Skeletal muscle tissue (tissue), 4 donors: ENCODE data around the gene CELF6. TPM values are rescaled to one million over a fixed set of nuclear protein-coding genes. Genes with fewer than 3 reads are reported as not detected.
A peak's percentile ranks its signal among the peaks of the same experiment; 100 is the strongest.

Experiments used
- H3K27ac ChIP-seq: one replicate; pipeline ENCODE4 v1.7.0; 2013; ENCODE audit warnings: mild to moderate bottlenecking, low read depth, low read length, inconsistent platforms
- H3K27me3 ChIP-seq, 3 donors: one replicate each; pipeline ENCODE4 v1.7.0; 2013; ENCODE audit warnings: low read length in 3 of 3; ENCODE audit not compliant: control insufficient read depth in 3 of 3, insufficient read depth in 3 of 3
- H3K36me3 ChIP-seq, 3 donors: one replicate each; pipeline ENCODE4 v1.7.0; 2013; ENCODE audit warnings: low read length in 3 of 3; ENCODE audit not compliant: control insufficient read depth in 3 of 3, insufficient read depth in 3 of 3
- H3K4me1 ChIP-seq, 3 donors: one replicate each; pipeline ENCODE4 v1.7.0; 2013; ENCODE audit warnings: low read length in 3 of 3, mild to moderate bottlenecking in 3 of 3; ENCODE audit not compliant: control insufficient read depth in 3 of 3, insufficient read depth in 3 of 3
- H3K4me3 ChIP-seq, 3 donors: one replicate each; pipeline ENCODE4 v1.7.0; 2013; ENCODE audit warnings: low read length in 3 of 3
- H3K9ac ChIP-seq, 3 donors: one replicate each; pipeline ENCODE4 v1.7.0; 2013; ENCODE audit warnings: low read length in 3 of 3, mild to moderate bottlenecking in 3 of 3, moderate library complexity in 2 of 3, low read depth in 1 of 3
- H3K9me3 ChIP-seq, 3 donors: one replicate each; pipeline ENCODE4 v1.7.0; 2013; ENCODE audit warnings: low read length in 3 of 3; ENCODE audit not compliant: control insufficient read depth in 3 of 3
- total RNA-seq: library from RNA; depleted of rRNA; stranded (reverse); fragments of >200 nt; gene quantifications from one replicate; pipeline ENCODE4 v1.2.3, GENCODE V29; 2014
- donor health status: Osteomylitis.

The CELF6 gene
- total RNA-seq, 1 donor from 2014 or later, result 1.0 TPM

DNA sequence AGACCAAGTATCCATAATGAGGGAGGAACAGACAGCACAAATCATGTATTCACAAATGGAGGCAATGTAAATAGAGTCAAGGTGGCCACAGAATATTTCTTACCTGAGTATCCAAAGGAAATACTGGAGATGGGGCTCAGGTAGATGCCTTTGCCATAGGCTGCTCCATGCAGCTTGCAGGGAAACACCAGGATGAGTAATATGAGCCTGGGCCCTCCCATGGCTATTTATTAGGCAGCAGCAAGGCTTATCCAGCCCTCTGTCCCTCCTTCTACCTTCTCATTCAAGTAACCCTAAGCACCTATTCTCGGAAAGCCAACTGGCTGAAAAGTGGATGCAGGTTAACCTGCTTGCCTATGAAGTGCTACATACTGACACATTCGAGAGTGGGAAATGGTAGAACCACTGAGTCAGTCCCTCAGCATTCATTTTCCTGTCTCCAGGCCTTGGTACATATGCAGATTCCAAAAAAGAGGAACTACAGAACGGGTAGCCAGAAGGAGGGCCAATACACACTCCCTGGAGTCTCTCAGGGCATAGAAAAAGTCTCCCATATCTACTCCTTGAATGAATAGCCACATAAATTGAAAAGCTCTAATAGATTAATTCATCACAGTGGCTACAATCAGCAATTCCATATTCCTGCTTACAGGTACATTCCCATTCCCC, 70.7 kb downstream of the CELF6 start:
- no peaks in the 10 kb centered on the region for H3K27me3 ChIP-seq
- H3K9me3 ChIP-seq, result no peaks in the 10 kb centered on the region
- no peak overlapping the region for H3K9ac ChIP-seq
- H3K36me3 ChIP-seq, result peaks cover 34 to 59% (median 56%) of the 10 kb centered on the region in 3 donors
- H3K4me3 ChIP-seq, result no peak overlapping the region
- H3K27ac ChIP-seq, result no peak overlapping the region
- H3K4me1 ChIP-seq, result no peaks in the 10 kb centered on the region

DNA sequence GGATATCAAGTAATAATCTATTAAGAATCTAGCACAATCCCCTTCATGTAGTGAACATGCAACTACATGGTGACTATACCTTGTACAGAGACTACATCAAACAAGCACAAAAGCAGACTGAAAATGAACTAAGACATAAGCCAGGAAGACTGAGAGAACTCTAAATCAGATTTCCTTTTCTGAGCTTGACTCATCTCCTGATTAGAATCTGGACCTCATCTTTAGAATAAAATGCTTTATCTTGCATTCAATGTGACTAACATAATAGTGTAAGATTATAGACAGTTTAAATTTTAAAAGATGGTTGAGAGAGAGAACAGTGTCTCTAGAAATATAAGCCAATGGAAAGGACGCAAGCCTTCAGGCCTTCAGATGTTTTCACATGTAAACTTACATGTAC, 71.4 kb downstream of the CELF6 start:
- Histone ChIP-seq H3K9ac (no peak overlapping the region), H3K27ac (no peak overlapping the region), H3K9me3 (no peaks in the 10 kb centered on the region), H3K4me3 (no peak overlapping the region), H3K27me3 (no peaks in the 10 kb centered on the region), H3K4me1 (no peaks in the 10 kb centered on the region), H3K36me3 (peaks cover 27 to 55% (median 54%) of the 10 kb centered on the region in 3 donors)

DNA sequence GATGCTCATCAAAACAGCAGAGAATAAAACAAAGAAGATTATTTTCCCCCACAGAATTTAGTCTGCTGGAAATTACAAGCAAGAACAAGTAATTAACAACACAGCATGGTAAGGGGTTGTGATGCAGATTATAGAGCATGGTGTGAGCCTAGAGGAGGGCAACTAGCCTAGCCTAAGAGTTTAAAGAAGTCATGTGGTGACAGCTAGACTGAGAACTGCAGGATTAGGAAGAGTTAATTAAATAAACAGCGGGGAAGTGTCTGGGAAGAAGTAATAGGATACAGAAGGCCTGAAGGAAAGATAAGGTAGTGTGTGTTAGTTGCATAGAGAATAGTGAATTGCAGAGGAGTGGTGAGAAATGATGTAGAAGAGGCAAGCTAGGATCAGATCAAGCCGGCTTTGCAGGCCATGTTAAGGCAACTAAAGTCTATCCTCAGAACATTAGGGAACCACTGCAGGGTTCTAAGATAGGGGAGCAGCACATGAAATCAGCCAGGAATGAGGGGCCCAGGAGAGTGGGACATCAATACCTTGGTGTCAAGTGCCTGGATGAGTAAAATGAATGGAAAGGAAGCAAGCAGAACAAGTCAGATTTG, 77.1 kb downstream of the CELF6 start:
- Histone ChIP-seq H3K27me3 (no peaks in the 10 kb centered on the region), H3K27ac (no peak overlapping the region), H3K9ac (no peak overlapping the region), H3K4me3 (no peak overlapping the region), H3K36me3 (peaks cover 20 to 48% (median 40%) of the 10 kb centered on the region in 3 donors), H3K4me1 (peaks cover 0 to 2% (median 0%) of the 10 kb centered on the region in 3 donors), H3K9me3 (no peaks in the 10 kb centered on the region)

DNA sequence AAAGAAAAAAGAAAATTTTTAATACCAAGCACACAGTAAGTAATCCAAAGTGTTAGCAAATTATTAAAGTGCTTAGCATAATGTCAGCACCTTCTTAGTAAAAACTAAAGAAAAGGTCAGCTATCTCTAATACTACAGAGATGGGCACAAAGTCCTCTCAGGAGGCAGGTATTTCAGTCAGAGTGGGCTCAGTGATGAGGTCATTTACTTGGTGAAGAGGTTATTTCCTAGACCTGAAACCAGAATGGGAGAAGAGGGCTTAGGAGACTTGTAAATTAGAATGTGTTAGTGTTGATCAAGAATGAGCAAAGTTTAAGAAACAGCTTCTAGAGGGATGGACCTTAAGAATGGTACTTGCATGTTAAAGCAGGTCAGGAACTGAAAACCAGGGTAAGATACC, 80.3 kb downstream of the CELF6 start:
- peaks cover 0 to 12% (median 0%) of the 10 kb centered on the region in 3 donors for H3K4me1 ChIP-seq
- no peaks in the 10 kb centered on the region for H3K9me3 ChIP-seq
- no peak overlapping the region for H3K9ac ChIP-seq
- H3K27me3 ChIP-seq, result no peaks in the 10 kb centered on the region
- no peak overlapping the region for H3K27ac ChIP-seq
- H3K36me3 ChIP-seq, result peaks cover 20 to 41% (median 38%) of the 10 kb centered on the region in 3 donors
- no peak overlapping the region for H3K4me3 ChIP-seq

DNA sequence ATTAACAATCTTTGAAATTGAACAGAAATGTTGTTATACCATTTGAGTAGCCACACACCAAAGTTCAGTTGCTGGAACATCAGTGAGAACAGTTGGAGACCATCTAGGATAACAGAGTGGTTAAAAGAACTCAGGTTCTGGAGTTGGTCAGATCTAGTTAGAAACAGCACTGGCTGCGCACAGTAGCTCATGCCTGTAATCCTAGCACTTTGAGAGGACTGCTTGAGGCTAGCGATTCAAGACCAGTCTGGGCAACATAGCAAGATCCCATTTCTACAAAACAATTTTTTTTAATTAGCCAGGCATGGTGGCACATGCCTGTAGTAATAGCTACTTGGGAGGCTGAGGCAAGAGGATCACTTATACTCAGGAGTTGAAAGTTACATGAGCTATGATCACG, 81.4 kb downstream of the CELF6 start:
- no peaks in the 10 kb centered on the region for H3K9me3 ChIP-seq
- H3K4me1 ChIP-seq, result peaks cover 0 to 12% (median 0%) of the 10 kb centered on the region in 3 donors
- peaks cover 20 to 35% (median 29%) of the 10 kb centered on the region in 3 donors for H3K36me3 ChIP-seq
- no peak overlapping the region for H3K27ac ChIP-seq
- H3K27me3 ChIP-seq, result no peaks in the 10 kb centered on the region
- no peak overlapping the region for H3K4me3 ChIP-seq
- H3K9ac ChIP-seq, result no peak overlapping the region

DNA sequence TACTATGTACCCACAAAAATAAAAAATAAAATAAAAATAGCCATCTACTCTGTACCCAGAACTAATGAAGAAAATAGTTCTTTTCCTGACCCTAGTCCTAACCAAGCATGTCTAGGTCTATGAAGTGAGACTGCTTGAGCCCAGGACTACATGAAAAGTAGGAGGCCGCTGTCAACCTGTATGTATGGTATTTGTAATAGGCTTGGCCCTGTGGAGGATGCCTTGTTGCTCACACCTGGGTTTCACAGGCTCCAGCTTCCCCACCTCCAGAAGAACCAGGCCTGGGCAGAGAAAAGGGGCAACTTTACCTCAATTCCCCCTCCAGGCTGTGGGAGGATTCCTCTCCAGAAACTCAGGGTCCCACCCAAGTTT, 82.1 kb downstream of the CELF6 start:
- H3K27ac ChIP-seq, result peak overlapping the region; percentile 48
- H3K4me3 ChIP-seq, result no peak overlapping the region
- peaks cover 0 to 14% (median 0%) of the 10 kb centered on the region in 3 donors for H3K4me1 ChIP-seq
- peak overlapping the region in 2 of 3 donors; percentile 17 to 29 for H3K9ac ChIP-seq
- no peaks in the 10 kb centered on the region for H3K9me3 ChIP-seq
- H3K27me3 ChIP-seq, result no peaks in the 10 kb centered on the region
- peaks cover 18 to 30% (median 29%) of the 10 kb centered on the region in 3 donors for H3K36me3 ChIP-seq

DNA sequence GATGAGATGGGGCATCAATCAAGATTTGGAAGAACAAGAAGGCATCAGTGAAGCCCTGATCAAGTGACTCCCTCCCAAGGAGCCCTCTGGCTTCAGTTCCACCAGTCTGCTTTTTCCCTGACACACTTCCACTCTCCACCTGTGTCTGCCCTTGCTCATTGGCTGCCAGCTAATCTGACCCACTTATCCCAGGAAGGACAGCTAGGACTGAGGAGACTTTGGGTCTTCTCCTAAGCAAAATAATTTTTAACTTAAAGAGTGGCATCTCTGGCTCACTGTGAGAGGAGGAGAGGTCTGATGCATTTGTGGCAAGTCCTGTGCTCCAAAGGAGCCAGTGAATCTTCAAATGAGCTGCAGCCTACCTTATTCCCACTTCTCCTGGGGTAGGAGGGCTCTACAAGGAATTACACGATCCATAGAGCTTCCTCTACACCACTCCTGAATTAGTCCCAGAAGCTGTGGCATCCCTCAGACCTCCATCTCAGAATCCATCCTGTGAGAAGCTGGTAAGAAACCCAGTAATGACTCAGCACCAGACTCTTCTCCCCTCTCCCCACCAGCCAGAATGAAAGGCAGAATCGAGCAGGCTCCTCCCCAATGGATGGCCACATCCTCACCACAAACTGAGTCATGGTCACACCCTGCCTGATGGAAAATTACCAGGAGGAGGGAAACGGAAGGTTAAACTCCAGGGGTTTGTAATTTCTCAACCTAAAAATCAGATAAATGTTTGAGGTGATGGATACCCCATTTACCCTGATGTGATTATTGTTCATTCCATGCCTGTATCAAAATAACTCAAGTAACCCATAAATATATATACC, 82.7 kb downstream of the CELF6 start:
- no peaks in the 10 kb centered on the region for H3K9me3 ChIP-seq
- H3K36me3 ChIP-seq, result peaks cover 12 to 24% (median 23%) of the 10 kb centered on the region in 3 donors
- peak overlapping the region; percentile 49 for H3K27ac ChIP-seq
- no peak overlapping the region for H3K4me3 ChIP-seq
- peak overlapping the region in 1 of 3 donors; percentile 23 for H3K9ac ChIP-seq
- peaks cover 3 to 20% (median 3%) of the 10 kb centered on the region in 3 donors for H3K4me1 ChIP-seq
- H3K27me3 ChIP-seq, result no peaks in the 10 kb centered on the region

DNA sequence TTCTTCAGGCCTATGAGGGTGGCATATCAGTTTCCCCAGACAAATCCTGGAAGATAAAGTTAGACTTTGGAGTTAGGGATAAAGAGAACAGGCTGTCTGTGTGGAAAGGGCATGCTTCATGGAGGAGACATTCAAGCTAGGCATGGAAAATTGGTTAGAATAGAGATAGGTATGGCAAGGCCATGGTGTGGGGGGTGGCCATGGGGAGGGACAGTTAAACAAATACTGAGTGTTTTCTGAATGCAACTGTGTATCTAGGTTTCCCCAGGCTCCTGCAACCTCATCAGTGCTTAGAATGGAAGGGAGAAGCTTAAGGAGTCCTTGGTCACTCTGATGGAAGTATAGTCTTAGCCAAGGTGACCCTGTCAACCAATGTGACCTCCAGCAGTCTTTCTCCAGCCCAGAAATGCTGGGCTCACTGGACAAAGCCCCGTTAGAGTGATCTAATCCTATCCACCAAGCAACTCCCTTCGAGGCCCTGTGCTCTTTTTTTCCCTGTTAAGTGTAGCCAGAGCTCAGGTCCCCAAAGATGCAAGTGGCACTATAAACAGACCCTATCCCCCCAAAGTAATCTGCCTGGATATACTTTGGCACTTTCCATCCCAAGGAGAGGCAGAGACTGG, 83.5 kb downstream of the CELF6 start:
- H3K4me1 ChIP-seq, result peaks cover 5 to 28% (median 11%) of the 10 kb centered on the region in 3 donors
- H3K27ac ChIP-seq, result no peak overlapping the region
- H3K36me3 ChIP-seq, result peaks cover 5 to 17% (median 15%) of the 10 kb centered on the region in 3 donors
- no peaks in the 10 kb centered on the region for H3K27me3 ChIP-seq
- H3K9me3 ChIP-seq, result no peaks in the 10 kb centered on the region
- H3K9ac ChIP-seq, result no peak overlapping the region
- H3K4me3 ChIP-seq, result no peak overlapping the region

DNA sequence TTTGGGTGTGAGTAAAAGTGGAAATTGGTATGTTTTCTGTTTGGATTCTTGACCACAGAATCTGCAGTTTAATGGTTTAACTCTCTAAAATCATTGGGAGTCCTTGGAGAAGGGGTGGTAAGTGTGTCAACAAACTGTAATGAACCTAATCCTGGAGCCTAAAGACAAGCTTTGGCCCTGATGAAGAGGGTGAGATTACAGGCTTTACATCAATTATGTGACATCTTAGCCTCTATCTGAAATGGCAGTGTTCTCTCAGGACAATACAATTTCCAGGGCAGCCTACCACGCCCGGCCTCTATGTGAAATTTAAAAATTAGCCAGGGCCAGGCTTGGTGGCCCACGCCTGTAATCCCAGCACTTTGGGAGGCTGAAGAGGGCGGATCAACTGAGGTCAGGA, 84.7 kb downstream of the CELF6 start:
- Histone ChIP-seq H3K9me3 (no peaks in the 10 kb centered on the region), H3K27ac (no peak overlapping the region), H3K36me3 (peaks cover 0 to 6% (median 4%) of the 10 kb centered on the region in 3 donors), H3K4me3 (no peak overlapping the region), H3K4me1 (peaks cover 5 to 28% (median 11%) of the 10 kb centered on the region in 3 donors), H3K27me3 (no peaks in the 10 kb centered on the region), H3K9ac (no peak overlapping the region)
